Endothelial cell (in vitro differentiated cells): Measurements from ENCODE around the gene ERGIC3. TPM values are rescaled to one million over a fixed set of nuclear protein-coding genes. Genes with fewer than 3 reads are reported as not detected.

Experiments
- DNase-seq: peaks from one replicate; pipeline ENCODE4 v3.0.0; 2021; ENCODE audit warnings: low spot score
- H3K27ac Mint-ChIP-seq: one replicate; pipeline ENCODE4 v1.8.0; 2021; ENCODE audit warnings: mixed read lengths, inconsistent platforms; ENCODE audit not compliant: unreplicated experiment
- H3K27me3 Mint-ChIP-seq: one replicate; pipeline ENCODE4 v1.8.0; 2021; ENCODE audit warnings: mild to moderate bottlenecking, moderate library complexity, mixed read lengths, inconsistent platforms; ENCODE audit not compliant: unreplicated experiment
- H3K36me3 Mint-ChIP-seq: one replicate; pipeline ENCODE4 v1.8.0; 2021; ENCODE audit warnings: mild to moderate bottlenecking, low read depth, mixed read lengths, inconsistent platforms; ENCODE audit not compliant: unreplicated experiment
- H3K4me1 Mint-ChIP-seq: one replicate; pipeline ENCODE4 v1.8.0; 2021; ENCODE audit warnings: mild to moderate bottlenecking, mixed read lengths, inconsistent platforms; ENCODE audit not compliant: unreplicated experiment
- H3K4me3 Mint-ChIP-seq: one replicate; pipeline ENCODE4 v1.8.0; 2021; ENCODE audit warnings: mild to moderate bottlenecking, mixed read lengths, inconsistent platforms; ENCODE audit not compliant: unreplicated experiment
- H3K9me3 Mint-ChIP-seq: one replicate; pipeline ENCODE4 v1.8.0; 2021; ENCODE audit warnings: mixed read lengths, inconsistent platforms; ENCODE audit not compliant: unreplicated experiment
- CTCF ChIP-seq: fragments of 200-600 bp; sonication (generic); IDR thresholded peaks from one replicate; pipeline ENCODE4 v1.5.0; 2021; ENCODE audit warnings: antibody characterized with exemption; ENCODE audit not compliant: unreplicated experiment
- long read RNA-seq: library from polyadenylated mRNA; unstranded; transcript quantifications from one replicate; pipeline ENCODE4 v2.0.0, GENCODE V29; 2020; ENCODE audit not compliant: unreplicated experiment
- total RNA-seq: library from RNA; stranded (reverse); fragmentation: NEBNext Ultra II Directional; extraction: Animal tissue kit (Norgen Biotek cat#: 25700); gene quantifications from one replicate; pipeline ENCODE4 v1.2.1, GENCODE V29; 2021; ENCODE audit not compliant: unreplicated experiment

ERGIC3 gene
- total RNA-seq, result 282 TPM
- long read RNA-seq, transcript ERGIC3-202 (13 exons, 1,359 nt), result major isoform, 242 of 274 reads
- long read RNA-seq, partial matches to known transcripts, result 16 of 274 reads
- long read RNA-seq, other reads (novel, unspliced or antisense), result 15 of 274 reads

- no peak for TF ChIP-seq CTCF
- Mint-ChIP-seq H3K9me3 (no peaks in the 10 kb centered on the region), H3K4me3 (peak within 1 kb of the TSS; percentile 94), H3K4me1 (peaks cover 17% of the 10 kb centered on the region), H3K27ac (peak within 1 kb of the TSS; percentile 90), H3K27me3 (no peaks in the 10 kb centered on the region), H3K36me3 (peaks cover 6% of the 10 kb centered on the region)
- DNase-seq, result peak; percentile 98
These were observed at the start of gene ERGIC3 for GRCh38 chr20:35541783-35542662. Gene ERGIC3, plus strand, starts transcription at chr20:35542078. Its CDS starts 20 bp downstream, at chr20:35542098.

DNA sequence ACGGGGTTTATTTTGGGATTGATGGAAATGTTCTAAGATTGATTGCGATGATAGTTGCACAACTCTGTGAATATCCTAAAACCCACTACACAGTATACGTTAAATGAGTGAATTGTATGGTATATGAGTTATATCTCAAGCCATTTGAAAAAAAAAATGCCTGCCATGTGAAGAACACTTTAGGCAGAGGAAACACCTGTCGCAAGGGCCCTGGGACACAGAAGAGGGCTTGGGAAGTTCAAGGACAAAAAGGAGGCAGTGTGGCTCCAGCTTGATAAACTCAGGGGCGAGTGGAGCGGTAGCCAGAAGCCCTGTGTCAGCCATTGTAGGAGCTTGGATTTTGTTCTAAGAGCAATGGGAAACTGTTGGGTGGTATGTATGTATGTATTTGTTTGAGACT is 49.5 kb upstream of the ERGIC3 start:
- DNase-seq, result no peak
- peaks cover 43% of the 10 kb centered on the region for H3K36me3 Mint-ChIP-seq
- H3K9me3 Mint-ChIP-seq, result no peaks in the 10 kb centered on the region
- TF ChIP-seq CTCF, result no peak
- no peak overlapping the region for H3K4me3 Mint-ChIP-seq
- no peak overlapping the region for H3K27ac Mint-ChIP-seq
- H3K4me1 Mint-ChIP-seq, result peaks cover 2% of the 10 kb centered on the region
- H3K27me3 Mint-ChIP-seq, result peaks cover 9% of the 10 kb centered on the region

DNA sequence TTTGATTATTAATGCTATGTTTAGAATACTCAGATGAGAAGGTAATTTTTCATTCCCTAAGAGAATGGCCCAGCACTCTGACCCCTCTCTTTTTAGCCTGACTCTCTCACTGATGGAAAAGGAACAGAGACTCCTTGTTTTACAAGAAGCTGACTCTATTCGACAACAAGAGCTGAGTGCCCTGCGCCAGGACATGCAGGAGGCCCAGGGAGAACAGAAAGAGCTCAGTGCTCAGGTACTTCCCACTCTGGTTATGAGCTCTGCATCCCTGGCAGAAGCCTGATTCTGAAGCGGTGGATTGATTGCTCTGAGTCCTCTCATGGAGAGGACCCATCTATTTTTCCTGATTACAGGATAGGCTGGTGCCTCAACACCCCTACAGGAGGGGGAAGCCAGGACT is 45.4 kb upstream of the ERGIC3 start:
- peaks cover 59% of the 10 kb centered on the region for H3K36me3 Mint-ChIP-seq
- no peak for DNase-seq
- peaks cover 3% of the 10 kb centered on the region for H3K4me1 Mint-ChIP-seq
- H3K27me3 Mint-ChIP-seq, result peaks cover 6% of the 10 kb centered on the region
- no peak overlapping the region for H3K27ac Mint-ChIP-seq
- no peak overlapping the region for H3K4me3 Mint-ChIP-seq
- no peak for TF ChIP-seq CTCF
- H3K9me3 Mint-ChIP-seq, result no peaks in the 10 kb centered on the region

- peaks cover 61% of the 10 kb centered on the region for H3K36me3 Mint-ChIP-seq
- peak overlapping the region; percentile 64 for H3K27ac Mint-ChIP-seq
- H3K27me3 Mint-ChIP-seq, result peaks cover 7% of the 10 kb centered on the region
- H3K9me3 Mint-ChIP-seq, result no peaks in the 10 kb centered on the region
- no peak for DNase-seq
- no peak overlapping the region for H3K4me3 Mint-ChIP-seq
- TF ChIP-seq CTCF, result no peak
- H3K4me1 Mint-ChIP-seq, result peaks cover 8% of the 10 kb centered on the region
These were observed 44.6 kb upstream of the ERGIC3 start for GRCh38 chr20:35497320-35497719.

- H3K36me3 Mint-ChIP-seq, result peaks cover 64% of the 10 kb centered on the region
- no peak for DNase-seq
- no peak overlapping the region for H3K4me3 Mint-ChIP-seq
- no peak for TF ChIP-seq CTCF
- H3K27me3 Mint-ChIP-seq, result peaks cover 10% of the 10 kb centered on the region
- H3K4me1 Mint-ChIP-seq, result peaks cover 13% of the 10 kb centered on the region
- H3K9me3 Mint-ChIP-seq, result no peaks in the 10 kb centered on the region
- peak overlapping the region; percentile 64 for H3K27ac Mint-ChIP-seq
These were observed 44.1 kb upstream of the ERGIC3 start for GRCh38 chr20:35497780-35498189.
